Stimulated activated CD4-positive, alpha-beta T cell treated with anti-CD3 and anti-CD28 coated beads, Interleukin-2, amount 100 ng/mL, for 48 hours (primary cell): Measurements from ENCODE around the gene PRRG1.
"Not testable (repeated sequence)": the region's sequence is repeated elsewhere in the genome, so short reads cannot be mapped to it uniquely, and the experiment has no call there.

Source experiments
- DNase-seq, 2 donors: peaks; one replicate each; pipeline ENCODE4 v3.0.0-alpha.2; 2020

PRRG1 gene

GRCh38 chrX:37378830-37379229, 29.7 kb downstream of the PRRG1 start:
- DNase-seq, result no peak

DNA sequence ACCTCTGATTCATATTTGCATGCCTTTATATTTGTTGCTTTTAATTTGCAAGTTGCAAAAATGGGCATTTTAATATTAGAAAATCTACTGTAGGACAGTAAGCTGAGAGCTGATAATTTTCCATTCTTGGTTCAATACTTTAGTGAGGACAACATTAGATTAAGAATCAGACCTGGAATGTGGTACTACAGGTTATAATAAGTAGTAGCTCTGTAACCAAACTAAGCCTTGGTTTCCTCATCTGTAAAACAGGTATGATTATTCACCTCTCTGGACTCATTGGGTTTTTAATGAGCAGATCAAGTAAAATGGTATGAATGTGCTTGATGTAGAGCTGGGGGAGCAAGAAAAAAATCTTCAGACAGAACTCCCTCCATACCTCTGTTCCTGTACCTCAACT, 31.1 kb downstream of the PRRG1 start:
- no peak for DNase-seq

- no peak for DNase-seq
Observed at GRCh38 chrX:37380924-37381323, 31.8 kb downstream of the PRRG1 start.

- DNase-seq, result no peak
Observed at GRCh38 chrX:37383313-37383712, 34.1 kb downstream of the PRRG1 start.

GRCh38 chrX:37388413-37388812, 39.2 kb downstream of the PRRG1 start:
- no peak for DNase-seq

- DNase-seq, result no peak
Observed at GRCh38 chrX:37405956-37406355, 56.8 kb downstream of the PRRG1 start.

DNA sequence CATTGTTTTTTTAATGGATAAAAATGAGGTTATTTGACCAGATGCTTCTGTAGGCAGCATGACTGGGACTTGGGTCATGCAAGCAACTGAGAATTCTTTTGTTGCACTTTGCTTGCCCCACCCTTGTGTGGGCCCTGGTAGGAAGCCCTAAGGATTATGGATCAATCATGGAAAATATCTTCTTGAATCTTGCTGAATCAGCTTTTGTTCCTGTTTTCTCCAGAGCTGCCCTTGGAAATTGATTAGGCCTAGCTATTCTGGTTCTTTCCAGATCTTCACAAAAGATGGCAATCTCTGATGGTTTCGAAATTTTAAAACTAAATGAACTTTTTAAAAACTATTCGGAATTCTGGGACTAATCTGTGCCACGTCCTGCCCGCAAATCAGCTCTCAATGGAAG, 58.6 kb downstream of the PRRG1 start:
- DNase-seq, result no peak

GRCh38 chrX:37409278-37409677, 60.1 kb downstream of the PRRG1 start:
- DNase-seq, result no peak

GRCh38 chrX:37420185-37420584, 71.0 kb downstream of the PRRG1 start:
- no peak for DNase-seq

GRCh38 chrX:37420756-37421155, 71.6 kb downstream of the PRRG1 start:
- no peak for DNase-seq

DNA sequence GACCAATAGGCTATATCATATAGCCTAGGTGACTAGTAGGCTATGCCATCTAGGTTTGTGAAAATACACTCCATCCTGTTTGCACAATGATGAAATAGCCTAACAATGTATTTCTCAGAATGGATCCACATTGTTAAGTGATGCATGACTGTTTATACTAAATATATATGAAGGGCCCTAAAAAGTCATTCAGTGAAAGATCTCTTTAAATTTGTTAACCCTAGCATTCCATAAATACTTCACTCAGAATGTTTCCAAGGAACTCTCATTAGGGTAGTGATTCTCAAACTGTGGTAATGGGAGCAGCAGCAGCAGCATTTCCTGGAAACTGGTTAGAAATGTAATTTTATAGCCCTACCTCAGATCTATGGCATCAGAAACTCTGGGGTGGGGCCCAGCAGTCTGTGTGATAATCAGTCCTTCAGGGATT, 74.9 kb downstream of the PRRG1 start:
- DNase-seq, result no peak

DNA sequence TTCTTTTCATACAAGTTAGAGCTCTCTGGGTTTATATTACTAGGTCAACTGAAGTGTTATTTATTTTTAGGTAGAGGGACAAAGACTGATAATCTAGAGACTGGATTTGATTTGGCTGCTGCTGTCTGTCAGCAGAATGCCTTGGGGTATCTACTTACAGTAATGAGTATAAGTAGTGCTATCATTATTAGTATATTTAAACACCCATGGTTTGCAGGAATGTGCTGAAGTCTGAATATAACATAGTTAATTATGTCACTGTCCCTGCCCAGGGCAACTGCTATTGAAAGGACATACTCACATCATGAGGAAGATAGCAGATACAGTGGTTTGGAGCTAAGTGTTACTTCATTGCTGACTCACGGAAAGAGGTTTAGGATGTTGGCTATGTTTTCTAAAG, 76.2 kb downstream of the PRRG1 start:
- DNase-seq, result no peak

GRCh38 chrX:37428962-37429361, 79.8 kb downstream of the PRRG1 start:
- DNase-seq, result not testable (repeated sequence)

GRCh38 chrX:37434362-37434761, 85.2 kb downstream of the PRRG1 start:
- no peak for DNase-seq

- no peak for DNase-seq
Observed at GRCh38 chrX:37437160-37437559, 88.0 kb downstream of the PRRG1 start.

- DNase-seq, result no peak
Observed at GRCh38 chrX:37441377-37441776, 92.2 kb downstream of the PRRG1 start.

DNA sequence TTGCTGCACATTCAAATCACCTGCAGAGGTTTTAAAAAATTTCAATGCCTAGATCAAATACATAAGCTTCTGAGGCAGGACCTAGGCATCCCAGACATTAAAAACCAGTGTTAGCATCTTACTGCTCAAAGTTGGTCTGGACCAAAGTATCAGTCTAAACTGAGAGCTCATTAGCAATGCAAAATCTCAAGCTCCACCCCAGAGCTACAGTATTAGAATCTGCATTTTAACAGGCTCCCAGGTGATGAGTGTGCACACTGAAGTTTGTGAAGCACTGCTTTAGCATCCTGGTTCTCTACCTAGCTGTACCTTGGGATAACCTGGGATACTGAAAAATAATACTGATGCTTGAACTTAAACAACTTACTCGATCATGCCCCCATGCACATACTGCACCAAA, 96.0 kb downstream of the PRRG1 start:
- no peak for DNase-seq

DNA sequence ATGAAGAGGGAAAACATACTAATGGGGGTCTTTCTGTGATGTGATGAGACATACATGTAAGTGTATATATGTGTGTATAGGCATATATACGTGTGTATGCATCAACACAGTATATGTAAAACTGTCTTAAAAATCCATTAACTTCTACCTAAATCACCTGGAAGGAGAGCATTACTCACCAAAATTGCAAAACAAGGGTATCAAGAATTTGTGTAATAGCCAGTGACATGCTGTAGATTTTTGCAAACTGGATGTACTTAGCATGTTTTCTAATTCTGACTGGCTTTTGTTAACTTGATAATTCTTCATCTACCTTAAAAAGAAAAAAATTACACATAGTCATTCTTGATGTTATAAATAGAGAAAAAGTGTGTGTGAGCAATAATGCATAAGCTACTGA, 104.7 kb downstream of the PRRG1 start:
- DNase-seq, result no peak

- no peak for DNase-seq
Observed at GRCh38 chrX:37454537-37455285, 105.5 kb downstream of the PRRG1 start.

DNA sequence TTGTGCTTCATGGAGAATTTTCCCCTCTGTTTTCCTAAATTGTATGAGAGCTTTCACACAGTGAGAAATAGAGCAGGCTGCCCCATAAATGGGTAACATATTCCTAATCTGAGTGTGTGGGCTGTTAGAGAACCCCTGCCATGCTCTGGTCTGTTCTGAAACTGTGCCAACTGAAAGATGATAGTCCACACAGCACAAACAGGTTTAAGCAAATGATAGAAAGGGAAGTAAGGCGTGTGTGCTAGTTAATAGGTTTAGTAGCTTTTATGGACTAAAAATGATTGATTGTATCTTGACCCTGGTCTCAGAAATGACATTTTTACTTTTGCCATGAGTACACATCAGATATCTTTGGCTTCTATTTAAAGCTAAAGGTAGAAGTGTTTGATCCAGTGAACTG, 106.2 kb downstream of the PRRG1 start:
- no peak for DNase-seq

DNA sequence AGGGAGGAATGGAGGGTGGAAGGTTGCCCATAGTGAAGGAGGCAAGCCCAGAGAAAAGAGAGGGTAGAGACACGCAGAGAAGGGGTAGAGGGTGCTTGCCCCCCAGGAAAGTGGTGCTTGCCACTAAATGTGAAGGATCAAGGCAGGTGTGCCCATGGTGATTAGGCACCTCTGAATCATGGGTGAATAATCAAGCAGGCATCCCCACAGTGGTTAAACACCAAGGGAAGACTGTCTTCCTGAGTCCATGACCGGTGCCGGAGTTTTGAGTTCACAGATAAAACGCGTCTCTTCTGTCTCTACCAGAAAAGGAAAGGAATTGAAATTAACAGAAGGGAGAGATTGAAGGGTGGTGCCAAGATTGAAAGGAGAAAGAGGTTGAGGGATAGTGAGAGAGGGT, 111.1 kb downstream of the PRRG1 start:
- not testable (repeated sequence) for DNase-seq

DNA sequence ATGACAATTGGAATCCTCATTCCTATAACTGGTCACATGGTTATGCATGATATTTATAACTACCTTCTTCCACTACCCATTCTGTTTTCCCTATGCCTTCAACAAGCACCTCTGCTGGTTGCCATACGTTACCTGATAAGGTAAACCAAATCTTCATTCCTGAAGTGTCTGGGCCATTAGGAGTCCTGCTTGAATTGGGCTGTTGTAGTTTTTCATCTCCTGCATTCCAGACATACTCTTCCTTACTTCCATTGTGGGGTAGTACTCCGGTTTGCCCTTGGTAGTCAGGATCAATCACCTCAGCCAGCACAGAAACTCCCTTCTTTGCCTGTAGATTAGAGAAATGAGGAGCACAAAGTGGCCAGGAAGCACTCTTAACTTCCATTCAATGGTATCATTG, 113.2 kb downstream of the PRRG1 start:
- DNase-seq, result no peak

GRCh38 chrX:37468124-37468739, 119.1 kb downstream of the PRRG1 start:
- no peak for DNase-seq

- DNase-seq, result no peak
Observed at GRCh38 chrX:37470711-37471110, 121.5 kb downstream of the PRRG1 start.

GRCh38 chrX:37472836-37473235, 123.7 kb downstream of the PRRG1 start:
- DNase-seq, result no peak
